ENCODE measurements around the gene TNRC18.
A peak's percentile ranks its signal among the peaks of the same experiment; 100 is the strongest.

DNA sequence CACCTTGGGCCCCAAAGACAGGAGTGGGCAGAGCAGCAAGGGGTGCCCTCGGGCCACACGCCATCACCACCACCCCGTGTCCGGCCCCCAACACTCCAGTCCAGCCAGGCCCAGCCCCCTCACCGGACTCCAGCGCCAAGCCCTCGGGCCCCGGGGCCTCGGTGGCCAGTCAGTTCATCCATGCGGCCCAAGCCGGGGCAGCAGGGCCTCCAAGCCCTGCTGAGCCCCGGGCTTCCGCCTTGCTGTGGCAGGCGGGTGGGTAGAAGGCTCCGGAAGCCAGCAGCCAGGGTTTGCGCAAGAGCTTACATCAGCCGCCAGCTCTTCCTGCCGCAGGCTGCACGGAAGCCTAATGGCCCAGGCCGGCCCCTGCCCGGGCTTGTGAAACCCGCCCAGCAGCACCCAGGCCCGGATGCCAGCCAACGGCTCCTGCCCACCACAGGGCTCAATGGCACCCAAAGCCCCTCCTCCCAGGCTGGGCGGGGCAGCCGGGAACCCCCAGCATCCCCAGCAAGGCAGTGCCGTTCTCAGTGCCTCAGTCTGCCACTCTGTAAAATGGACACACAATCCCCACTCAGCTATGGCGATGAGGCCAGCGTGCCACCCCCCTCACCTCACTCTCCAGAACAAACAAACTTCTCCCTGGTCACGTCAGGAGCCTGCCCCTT, 26.5 kb downstream of the TNRC18 start:
- TF ChIP-seq, protein P1, sequence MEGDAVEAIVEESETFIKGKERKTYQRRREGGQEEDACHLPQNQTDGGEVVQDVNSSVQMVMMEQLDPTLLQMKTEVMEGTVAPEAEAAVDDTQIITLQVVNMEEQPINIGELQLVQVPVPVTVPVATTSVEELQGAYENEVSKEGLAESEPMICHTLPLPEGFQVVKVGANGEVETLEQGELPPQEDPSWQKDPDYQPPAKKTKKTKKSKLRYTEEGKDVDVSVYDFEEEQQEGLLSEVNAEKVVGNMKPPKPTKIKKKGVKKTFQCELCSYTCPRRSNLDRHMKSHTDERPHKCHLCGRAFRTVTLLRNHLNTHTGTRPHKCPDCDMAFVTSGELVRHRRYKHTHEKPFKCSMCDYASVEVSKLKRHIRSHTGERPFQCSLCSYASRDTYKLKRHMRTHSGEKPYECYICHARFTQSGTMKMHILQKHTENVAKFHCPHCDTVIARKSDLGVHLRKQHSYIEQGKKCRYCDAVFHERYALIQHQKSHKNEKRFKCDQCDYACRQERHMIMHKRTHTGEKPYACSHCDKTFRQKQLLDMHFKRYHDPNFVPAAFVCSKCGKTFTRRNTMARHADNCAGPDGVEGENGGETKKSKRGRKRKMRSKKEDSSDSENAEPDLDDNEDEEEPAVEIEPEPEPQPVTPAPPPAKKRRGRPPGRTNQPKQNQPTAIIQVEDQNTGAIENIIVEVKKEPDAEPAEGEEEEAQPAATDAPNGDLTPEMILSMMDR (IDR thresholded peaks at IDR 0.05; ENCODE audit: low read depth, low read length, missing input control): no peak
- peak; percentile 48 to 49 for TF ChIP-seq RXRA (IDR thresholded peaks at IDR 0.05)
- TF ChIP-seq FOXA1 (IDR thresholded peaks at IDR 0.05): no peak
- TF ChIP-seq HNF4G (IDR thresholded peaks at IDR 0.05): no peak
- peak; percentile 54 to 85 for TF ChIP-seq GABPA (IDR thresholded peaks at IDR 0.05 in 1 of 2, conservative IDR thresholded peaks at IDR 0.05 in 1 of 2)
- peak; percentile 63 for TF ChIP-seq SP1 (IDR thresholded peaks at IDR 0.05)
- TF ChIP-seq, protein P2, sequence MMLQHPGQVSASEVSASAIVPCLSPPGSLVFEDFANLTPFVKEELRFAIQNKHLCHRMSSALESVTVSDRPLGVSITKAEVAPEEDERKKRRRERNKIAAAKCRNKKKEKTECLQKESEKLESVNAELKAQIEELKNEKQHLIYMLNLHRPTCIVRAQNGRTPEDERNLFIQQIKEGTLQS (IDR thresholded peaks at IDR 0.05): no peak
- TF ChIP-seq MAX (IDR thresholded peaks at IDR 0.05): peak; percentile 7

Data from liver (tissue), 3 donors.